Measurements from ENCODE around the gene CELF4. TPM values are rescaled to one million over a fixed set of nuclear protein-coding genes. Genes with fewer than 3 reads are reported as not detected.

The CELF4 gene
- total RNA-seq, 1 donor from 2014 or later, result not detected

DNA sequence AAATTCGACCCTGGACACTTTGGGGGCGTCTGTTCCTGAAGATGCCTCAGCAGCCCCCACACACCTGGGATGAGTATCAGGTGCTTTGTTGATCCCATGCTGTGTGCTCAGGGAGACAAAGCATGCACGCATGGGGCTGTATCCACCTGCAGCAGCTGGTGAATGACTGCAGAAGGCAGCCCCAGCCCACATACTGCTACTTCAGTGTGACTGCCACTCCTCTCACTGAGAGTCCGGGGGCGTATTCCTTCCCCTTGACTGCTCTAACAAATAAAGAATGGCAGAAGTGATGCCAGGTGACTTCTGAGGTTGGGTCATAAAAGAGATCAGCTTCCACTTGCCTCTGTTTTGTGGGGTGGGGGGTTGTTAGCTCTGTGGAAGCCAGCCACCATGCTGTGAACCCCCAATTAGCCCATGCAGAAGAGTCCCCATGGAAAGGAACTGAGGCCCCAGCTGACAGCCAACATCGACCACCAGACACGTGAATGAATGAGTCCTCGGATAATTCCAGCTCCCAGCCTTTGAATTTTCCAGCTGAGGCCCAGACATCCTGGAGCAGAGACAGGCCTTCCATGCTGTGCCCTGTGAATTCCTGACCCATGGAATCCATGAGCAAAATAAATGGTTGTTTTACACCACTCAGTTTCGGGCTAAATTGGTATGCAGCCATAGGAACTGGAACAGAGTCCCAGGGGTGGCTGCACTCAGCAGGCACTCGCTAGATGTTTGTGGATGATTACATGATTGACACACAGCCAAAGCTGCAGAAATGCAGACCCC is 289.3 kb downstream of the CELF4 start:
- Histone ChIP-seq H3K36me3 (ENCODE audit: control insufficient read depth, insufficient read depth, low read length) (no peaks in the 10 kb centered on the region), H3K27me3 (ENCODE audit: control insufficient read depth, insufficient read depth, low read length) (peaks cover 47% of the 10 kb centered on the region), H3K4me3 (ENCODE audit: low read depth, low read length) (no peak overlapping the region)
- TF ChIP-seq, protein P1, sequence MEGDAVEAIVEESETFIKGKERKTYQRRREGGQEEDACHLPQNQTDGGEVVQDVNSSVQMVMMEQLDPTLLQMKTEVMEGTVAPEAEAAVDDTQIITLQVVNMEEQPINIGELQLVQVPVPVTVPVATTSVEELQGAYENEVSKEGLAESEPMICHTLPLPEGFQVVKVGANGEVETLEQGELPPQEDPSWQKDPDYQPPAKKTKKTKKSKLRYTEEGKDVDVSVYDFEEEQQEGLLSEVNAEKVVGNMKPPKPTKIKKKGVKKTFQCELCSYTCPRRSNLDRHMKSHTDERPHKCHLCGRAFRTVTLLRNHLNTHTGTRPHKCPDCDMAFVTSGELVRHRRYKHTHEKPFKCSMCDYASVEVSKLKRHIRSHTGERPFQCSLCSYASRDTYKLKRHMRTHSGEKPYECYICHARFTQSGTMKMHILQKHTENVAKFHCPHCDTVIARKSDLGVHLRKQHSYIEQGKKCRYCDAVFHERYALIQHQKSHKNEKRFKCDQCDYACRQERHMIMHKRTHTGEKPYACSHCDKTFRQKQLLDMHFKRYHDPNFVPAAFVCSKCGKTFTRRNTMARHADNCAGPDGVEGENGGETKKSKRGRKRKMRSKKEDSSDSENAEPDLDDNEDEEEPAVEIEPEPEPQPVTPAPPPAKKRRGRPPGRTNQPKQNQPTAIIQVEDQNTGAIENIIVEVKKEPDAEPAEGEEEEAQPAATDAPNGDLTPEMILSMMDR (IDR thresholded peaks at IDR 0.05; ENCODE audit: insufficient read depth, low read length, poor library complexity, severe bottlenecking), result no peak
- no peak for DNase-seq (ENCODE audit: low read depth)

DNA sequence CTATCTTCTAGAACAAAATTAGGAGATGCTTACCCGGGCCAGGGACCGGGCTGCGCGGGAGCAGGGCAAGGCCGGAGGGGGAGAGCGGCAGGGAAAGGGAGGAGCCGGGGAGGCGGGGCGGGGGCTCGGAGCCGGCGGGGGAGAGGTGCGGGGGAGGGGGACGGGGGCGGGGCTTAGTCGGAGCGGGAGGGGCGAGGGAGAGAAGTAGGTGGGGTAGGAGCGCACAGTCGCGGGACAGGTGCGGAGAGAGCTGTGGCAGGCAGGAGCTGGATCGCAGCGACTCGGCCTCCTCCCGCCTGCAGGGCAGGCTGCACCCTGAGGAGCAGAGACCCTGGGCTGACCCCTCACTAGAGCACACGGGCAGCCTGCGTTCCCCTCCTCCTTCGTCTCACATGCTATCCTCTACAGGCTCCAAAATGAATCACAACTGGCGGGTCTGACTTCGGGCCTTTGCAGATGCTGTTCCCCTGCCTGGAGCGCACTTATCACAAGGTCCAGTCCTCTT is 290.3 kb downstream of the CELF4 start:
- Histone ChIP-seq H3K4me3 (ENCODE audit: low read depth, low read length) (no peak overlapping the region), H3K27me3 (ENCODE audit: control insufficient read depth, insufficient read depth, low read length) (peaks cover 44% of the 10 kb centered on the region), H3K36me3 (ENCODE audit: control insufficient read depth, insufficient read depth, low read length) (no peaks in the 10 kb centered on the region)
- DNase-seq (ENCODE audit: low read depth), result no peak
- TF ChIP-seq, protein P1 (IDR thresholded peaks at IDR 0.05; ENCODE audit: insufficient read depth, low read length, poor library complexity, severe bottlenecking), result no peak

GRCh38 chr18:37274309-37275236 is 291.0 kb downstream of the CELF4 start:
- TF ChIP-seq, protein P1 (IDR thresholded peaks at IDR 0.05; ENCODE audit: insufficient read depth, low read length, poor library complexity, severe bottlenecking), result no peak
- Histone ChIP-seq H3K4me3 (ENCODE audit: low read depth, low read length) (no peak overlapping the region), H3K27me3 (ENCODE audit: control insufficient read depth, insufficient read depth, low read length) (peaks cover 44% of the 10 kb centered on the region), H3K36me3 (ENCODE audit: control insufficient read depth, insufficient read depth, low read length) (no peaks in the 10 kb centered on the region)
- DNase-seq (ENCODE audit: low read depth), result no peak

DNA sequence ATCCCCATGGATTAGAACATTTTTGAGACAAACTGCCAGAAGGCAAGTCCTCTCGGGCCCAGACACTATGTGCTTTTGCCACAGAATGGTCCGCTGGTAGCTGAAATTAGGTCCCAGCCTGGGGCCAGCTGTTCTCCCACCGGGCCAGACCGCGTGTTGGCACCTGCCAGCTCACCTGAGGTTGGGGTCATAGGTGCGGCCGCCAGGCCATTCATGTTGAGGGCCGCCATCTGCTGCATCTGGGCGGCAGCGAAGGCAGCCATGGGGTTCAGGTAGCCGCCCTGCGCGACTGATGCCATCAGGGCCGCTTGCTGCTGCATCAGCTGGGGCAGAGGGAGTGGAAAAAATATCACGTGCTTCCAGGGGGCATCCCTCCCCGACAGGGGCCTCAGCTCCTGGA is 292.8 kb downstream of the CELF4 start:
- Histone ChIP-seq H3K4me3 (ENCODE audit: low read depth, low read length) (no peak overlapping the region), H3K27me3 (ENCODE audit: control insufficient read depth, insufficient read depth, low read length) (peaks cover 38% of the 10 kb centered on the region), H3K36me3 (ENCODE audit: control insufficient read depth, insufficient read depth, low read length) (no peaks in the 10 kb centered on the region)
- no peak for DNase-seq (ENCODE audit: low read depth)
- TF ChIP-seq, protein P1 (IDR thresholded peaks at IDR 0.05; ENCODE audit: insufficient read depth, low read length, poor library complexity, severe bottlenecking), result no peak

GRCh38 chr18:37272226-37272625 is 293.4 kb downstream of the CELF4 start:
- DNase-seq (ENCODE audit: low read depth), result no peak
- Histone ChIP-seq H3K36me3 (ENCODE audit: control insufficient read depth, insufficient read depth, low read length) (no peaks in the 10 kb centered on the region), H3K27me3 (ENCODE audit: control insufficient read depth, insufficient read depth, low read length) (peaks cover 36% of the 10 kb centered on the region), H3K4me3 (ENCODE audit: low read depth, low read length) (no peak overlapping the region)
- TF ChIP-seq, protein P1 (IDR thresholded peaks at IDR 0.05; ENCODE audit: insufficient read depth, low read length, poor library complexity, severe bottlenecking), result no peak

Measured in kidney epithelial cell (primary cell).